Thymus (tissue), 11 donors: ENCODE measurements around the gene CDK15. TPM values are rescaled to one million over a fixed set of nuclear protein-coding genes. Genes with fewer than 3 reads are reported as not detected.
"Not testable (repeated sequence)": the region's sequence is repeated elsewhere in the genome, so short reads cannot be mapped to it uniquely, and the experiment has no call there.

Experiments
- DNase-seq, 9 donors: peaks; one replicate each; pipeline ENCODE4 v3.0.0-alpha.2; 2013; ENCODE audit warnings: low spot score in 9 of 9, low read depth in 6 of 9, missing footprints in 1 of 9
- H3K27ac ChIP-seq, 2 donors: one replicate each; pipeline ENCODE4 v1.5.1; 2013; ENCODE audit warnings: control low read depth in 1 of 2, low read depth in 1 of 2, low read length in 1 of 2, mild to moderate bottlenecking in 1 of 2, moderate library complexity in 1 of 2
- H3K27me3 ChIP-seq, 2 donors: one replicate each; pipeline ENCODE4 v1.5.1; 2013; ENCODE audit warnings: low read length in 1 of 2; ENCODE audit not compliant: control insufficient read depth in 2 of 2, insufficient read depth in 1 of 2
- H3K36me3 ChIP-seq, 2 donors: one replicate each; pipeline ENCODE4 v1.5.1; 2013; ENCODE audit warnings: low read length in 1 of 2, mild to moderate bottlenecking in 1 of 2, moderate library complexity in 1 of 2; ENCODE audit not compliant: control insufficient read depth in 2 of 2, insufficient read depth in 2 of 2
- H3K4me1 ChIP-seq, 2 donors: one replicate each; pipeline ENCODE4 v1.5.1; 2013; ENCODE audit warnings: low read length in 2 of 2; ENCODE audit not compliant: control insufficient read depth in 2 of 2, insufficient read depth in 2 of 2
- H3K4me3 ChIP-seq, 2 donors: one replicate each; pipeline ENCODE4 v1.5.1; 2013; ENCODE audit warnings: low read length in 2 of 2, control low read depth in 1 of 2, mild to moderate bottlenecking in 1 of 2
- H3K9me3 ChIP-seq, 2 donors: one replicate each; pipeline ENCODE4 v1.5.1; 2013; ENCODE audit warnings: low read length in 1 of 2, mild to moderate bottlenecking in 1 of 2; ENCODE audit not compliant: control insufficient read depth in 2 of 2, insufficient read depth in 1 of 2
- WGBS: extraction: QIAGEN DNeasy Blood & Tissue Kit; methylation state at CpG from one replicate; pipeline ENCODE4 v1.1.7; 2013; 5-methylcytosine and 5-hydroxymethylcytosine counted together
- polyA plus RNA-seq: library from polyadenylated mRNA; stranded (reverse); fragments of 200-250 nt; gene quantifications from one replicate; pipeline ENCODE4 v1.2.3, GENCODE V29; 2013
- total RNA-seq: library from RNA; stranded (reverse); fragments of 120-200 nt; gene quantifications from one replicate; pipeline ENCODE4 v1.2.4, GENCODE V29; 2013
- donor health status: healthy.

CDK15 gene
- total and polyA plus RNA-seq, 2 donors, result 0.18 to 0.19 TPM

GRCh38 chr2:201835066-201835465 lies 28.7 kb downstream of the CDK15 start:
- no peaks in the 10 kb centered on the region for H3K4me1 ChIP-seq
- H3K27ac ChIP-seq, result no peak overlapping the region
- H3K36me3 ChIP-seq, result no peaks in the 10 kb centered on the region
- H3K9me3 ChIP-seq, result no peaks in the 10 kb centered on the region
- no peak for DNase-seq
- no peaks in the 10 kb centered on the region for H3K27me3 ChIP-seq
- WGBS, result 98% methylated on average over 3 of the region's 3 CpGs
- no peak overlapping the region for H3K4me3 ChIP-seq

- WGBS, result 83% methylated on average over 2 of the region's 2 CpGs
- Histone ChIP-seq H3K27me3 (no peaks in the 10 kb centered on the region), H3K9me3 (no peaks in the 10 kb centered on the region), H3K36me3 (no peaks in the 10 kb centered on the region), H3K4me1 (no peaks in the 10 kb centered on the region), H3K4me3 (no peak overlapping the region), H3K27ac (no peak overlapping the region)
- no peak for DNase-seq
Observed at GRCh38 chr2:201837391-201837790, 31.1 kb downstream of the CDK15 start.

GRCh38 chr2:201837824-201838431 lies 31.6 kb downstream of the CDK15 start:
- no peak overlapping the region for H3K27ac ChIP-seq
- WGBS, result 92% methylated on average over 4 of the region's 4 CpGs
- no peak for DNase-seq

GRCh38 chr2:201839727-201840126 lies 33.4 kb downstream of the CDK15 start:
- Histone ChIP-seq H3K27me3 (no peaks in the 10 kb centered on the region), H3K27ac (no peak overlapping the region), H3K4me3 (no peak overlapping the region), H3K36me3 (no peaks in the 10 kb centered on the region), H3K9me3 (no peaks in the 10 kb centered on the region), H3K4me1 (no peaks in the 10 kb centered on the region)
- WGBS, result 98% methylated on average over 4 of the region's 4 CpGs
- DNase-seq, result no peak

More at GRCh38 chr2:201837824-201838431, 31.6 kb downstream of the CDK15 start:
- Histone ChIP-seq H3K27me3 (no peaks in the 10 kb centered on the region), H3K4me3 (no peak overlapping the region), H3K9me3 (no peaks in the 10 kb centered on the region), H3K36me3 (no peaks in the 10 kb centered on the region), H3K4me1 (no peaks in the 10 kb centered on the region)

GRCh38 chr2:201840726-201841125 lies 34.4 kb downstream of the CDK15 start:
- H3K4me3 ChIP-seq, result no peak overlapping the region
- no peaks in the 10 kb centered on the region for H3K36me3 ChIP-seq
- no peaks in the 10 kb centered on the region for H3K27me3 ChIP-seq
- WGBS, result 97% methylated on average over 1 of the region's 1 CpG
- no peaks in the 10 kb centered on the region for H3K4me1 ChIP-seq
- no peaks in the 10 kb centered on the region for H3K9me3 ChIP-seq
- DNase-seq, result no peak
- H3K27ac ChIP-seq, result no peak overlapping the region

GRCh38 chr2:201842131-201842860 lies 36.0 kb downstream of the CDK15 start:
- Histone ChIP-seq H3K4me1 (no peaks in the 10 kb centered on the region), H3K27ac (no peak overlapping the region)
- 92% methylated on average over 5 of the region's 5 CpGs for WGBS

GRCh38 chr2:201844922-201845321 lies 38.6 kb downstream of the CDK15 start:
- not testable (repeated sequence) for H3K27me3 ChIP-seq, H3K4me3 ChIP-seq, H3K27ac ChIP-seq, H3K4me1 ChIP-seq, H3K36me3 ChIP-seq, DNase-seq, H3K9me3 ChIP-seq
- WGBS, result 96% methylated on average over 2 of the region's 2 CpGs

More at GRCh38 chr2:201842131-201842860, 36.0 kb downstream of the CDK15 start:
- no peak overlapping the region for H3K4me3 ChIP-seq
- DNase-seq, result no peak
- no peaks in the 10 kb centered on the region for H3K27me3 ChIP-seq
- H3K9me3 ChIP-seq, result no peaks in the 10 kb centered on the region
- no peaks in the 10 kb centered on the region for H3K36me3 ChIP-seq

- no peak for DNase-seq
- no peaks in the 10 kb centered on the region for H3K27me3 ChIP-seq
- no peaks in the 10 kb centered on the region for H3K9me3 ChIP-seq
- no peaks in the 10 kb centered on the region for H3K4me1 ChIP-seq
- H3K36me3 ChIP-seq, result no peaks in the 10 kb centered on the region
- no peak overlapping the region for H3K27ac ChIP-seq
- no peak overlapping the region for H3K4me3 ChIP-seq
Observed at GRCh38 chr2:201847481-201847880, 41.1 kb downstream of the CDK15 start.

GRCh38 chr2:201852462-201852861 lies 46.1 kb downstream of the CDK15 start:
- DNase-seq, result no peak
- no peaks in the 10 kb centered on the region for H3K9me3 ChIP-seq
- H3K4me3 ChIP-seq, result no peak overlapping the region
- H3K27ac ChIP-seq, result no peak overlapping the region
- peaks cover 2 to 3% of the 10 kb centered on the region in 2 donors for H3K27me3 ChIP-seq
- H3K36me3 ChIP-seq, result no peaks in the 10 kb centered on the region
- H3K4me1 ChIP-seq, result no peaks in the 10 kb centered on the region
